Fibroblast of the aortic adventitia (primary cell): ENCODE measurements around the gene BCL10. TPM values are rescaled to one million over a fixed set of nuclear protein-coding genes. Genes with fewer than 3 reads are reported as not detected.

Source experiments
- DNase-seq: peaks from one replicate; pipeline ENCODE4 v3.0.0-alpha.2; 2010; ENCODE audit warnings: low read depth
- H3K4me3 ChIP-seq: 2 replicates; pipeline ENCODE4 v1.5.1; 2011; ENCODE audit warnings: low read depth, mild to moderate bottlenecking, control low read depth, low read length, moderate library complexity
- CTCF ChIP-seq: IDR thresholded peaks from 2 replicates; pipeline ENCODE4 v1.5.1; 2011; ENCODE audit warnings: mild to moderate bottlenecking, low read length, control low read depth, inconsistent platforms; ENCODE audit not compliant: insufficient read depth
- total RNA-seq: library from RNA; depleted of rRNA; stranded (reverse); fragments of >200 nt; gene quantifications from 2 replicates; pipeline ENCODE4 v1.2.3, GENCODE V29; 2012; ENCODE audit warnings: low replicate concordance

BCL10 gene
- 36.0 and 44.7 TPM in 2 replicates for total RNA-seq

- DNase-seq: peak; percentile 96
- no peak for TF ChIP-seq CTCF
- H3K4me3 ChIP-seq: peak within 1 kb of the TSS; percentile 85
Measured at GRCh38 chr1:85276215-85276977, at the start of gene BCL10. BCL10 (minus strand) TSS chr1:85276632; CDS start chr1:85276352, 280 bp downstream.

- no peak for DNase-seq
- no peak overlapping the region for H3K4me3 ChIP-seq
- no peak for TF ChIP-seq CTCF
Measured at GRCh38 chr1:85325920-85326319, 49.5 kb upstream of the BCL10 start.

- DNase-seq: no peak
- no peak for TF ChIP-seq CTCF
- no peak overlapping the region for H3K4me3 ChIP-seq
Measured at GRCh38 chr1:85323770-85324169, 47.3 kb upstream of the BCL10 start.

- DNase-seq: no peak
- TF ChIP-seq CTCF: no peak
- no peak overlapping the region for H3K4me3 ChIP-seq
Measured at GRCh38 chr1:85322655-85323054, 46.2 kb upstream of the BCL10 start.

GRCh38 chr1:85321237-85321964 lies 45.0 kb upstream of the BCL10 start:
- no peak overlapping the region for H3K4me3 ChIP-seq
- DNase-seq: no peak
- no peak for TF ChIP-seq CTCF

- TF ChIP-seq CTCF: no peak
- DNase-seq: peak; percentile 69
- no peak overlapping the region for H3K4me3 ChIP-seq
Measured at GRCh38 chr1:85320371-85321131, 44.1 kb upstream of the BCL10 start.
